Measurements from ENCODE around the gene CALCB. TPM values are rescaled to one million over a fixed set of nuclear protein-coding genes. Genes with fewer than 3 reads are reported as not detected.

The CALCB gene
- polyA plus RNA-seq, 6 donors from 2014 or later = 0.13 to 0.32 (median 0.17) TPM; not detected in 2

DNA sequence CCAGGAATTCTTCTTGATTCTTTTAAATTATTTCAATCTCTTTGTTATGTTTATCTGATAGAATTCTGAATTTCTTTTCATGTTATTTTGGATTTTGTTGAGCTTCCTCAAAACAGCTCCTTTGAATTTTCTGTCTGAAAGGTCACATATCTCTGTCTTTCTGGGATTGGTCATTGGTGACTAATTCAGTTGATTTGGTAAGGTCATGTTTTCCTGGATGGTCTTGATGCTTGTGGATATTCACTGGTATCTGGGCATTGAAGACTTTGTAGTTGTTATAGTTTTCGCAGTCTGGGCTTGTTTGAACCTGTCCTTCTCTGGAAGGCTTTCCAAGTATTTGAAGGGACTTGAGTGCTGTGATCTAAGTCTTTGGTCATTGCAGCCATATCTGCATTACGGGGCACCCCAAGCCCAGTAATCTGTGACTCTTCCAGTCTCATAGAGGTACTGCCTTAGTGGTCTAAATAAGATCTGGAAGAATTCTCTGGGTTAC is 22.4 kb downstream of the CALCB start:
- no peaks in the 10 kb centered on the region for H3K9me3 Mint-ChIP-seq
- H3K27me3 Mint-ChIP-seq = peaks cover 29 to 39% (median 30%) of the 10 kb centered on the region in 3 donors
- ATAC-seq (ENCODE audit: low read depth in 2 of 2) (no peak), DNase-seq (no peak)
- no peaks in the 10 kb centered on the region for H3K36me3 Mint-ChIP-seq
- peaks cover 0 to 9% (median 9%) of the 10 kb centered on the region in 3 donors for H3K4me1 Mint-ChIP-seq
- H3K4me3 Mint-ChIP-seq = no peak overlapping the region
- no peak overlapping the region for H3K27ac Mint-ChIP-seq

GRCh38 chr11:15097411-15097810 is 24.0 kb downstream of the CALCB start:
- no peak for ATAC-seq (ENCODE audit: low read depth in 2 of 2)
- DNase-seq = no peak
- Mint-ChIP-seq H3K36me3 (no peaks in the 10 kb centered on the region), H3K27me3 (peaks cover 29 to 42% (median 30%) of the 10 kb centered on the region in 3 donors), H3K27ac (no peak overlapping the region), H3K9me3 (no peaks in the 10 kb centered on the region), H3K4me1 (peaks cover 0 to 9% (median 8%) of the 10 kb centered on the region in 3 donors), H3K4me3 (no peak overlapping the region)

GRCh38 chr11:15099267-15099666 is 25.9 kb downstream of the CALCB start:
- Mint-ChIP-seq H3K27me3 (peaks cover 29 to 42% (median 30%) of the 10 kb centered on the region in 3 donors), H3K4me1 (peaks cover 0 to 4% (median 0%) of the 10 kb centered on the region in 3 donors)
- no peak for ATAC-seq (ENCODE audit: low read depth in 2 of 2)

DNA sequence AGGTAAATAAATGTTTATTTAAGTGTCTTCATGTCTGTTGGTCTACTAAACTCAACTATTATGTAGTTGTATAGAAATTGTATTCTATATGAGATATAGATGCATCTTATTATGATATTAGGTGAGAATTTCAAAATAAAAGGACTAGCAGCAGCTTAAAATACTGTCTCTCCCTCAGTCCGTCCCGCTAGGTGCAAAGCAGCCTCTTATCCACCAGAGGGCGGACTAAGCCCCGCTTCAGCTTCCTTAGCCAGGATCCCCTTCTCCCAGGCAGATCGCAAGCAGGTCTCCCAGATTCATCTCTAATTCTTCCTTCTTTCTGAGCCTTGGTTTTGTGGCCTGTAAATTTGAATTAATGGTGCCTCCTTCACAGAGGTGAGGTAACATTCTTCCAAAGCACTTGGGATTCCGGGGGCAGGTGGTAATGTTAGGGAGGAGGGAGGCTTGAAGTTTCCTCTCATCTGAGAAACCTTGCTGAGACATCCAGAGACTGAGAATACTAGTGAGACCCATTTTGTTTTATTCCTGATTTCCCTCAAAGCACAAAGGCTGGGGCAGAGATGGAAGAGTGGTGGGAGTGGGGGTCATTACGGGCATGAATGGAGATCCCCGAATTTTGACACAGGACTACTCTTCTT is 27.8 kb downstream of the CALCB start:
- DNase-seq = peak; percentile 45
- H3K27me3 Mint-ChIP-seq = peaks cover 29 to 39% (median 30%) of the 10 kb centered on the region in 3 donors
- peaks cover 5 to 12% (median 6%) of the 10 kb centered on the region in 3 donors for H3K4me1 Mint-ChIP-seq
- peak overlapping the region in 1 of 6 donors; percentile 73 for H3K27ac Mint-ChIP-seq
- ATAC-seq (ENCODE audit: low read depth in 2 of 2) = peak; percentile 50 to 66
- H3K4me3 Mint-ChIP-seq = no peak overlapping the region
- H3K9me3 Mint-ChIP-seq = peaks cover 5 to 22% (median 18%) of the 10 kb centered on the region in 7 donors
- H3K36me3 Mint-ChIP-seq = peaks cover 0 to 8% of the 10 kb centered on the region in 2 donors

More at GRCh38 chr11:15099267-15099666, 25.9 kb downstream of the CALCB start:
- H3K9me3 Mint-ChIP-seq = peaks cover 5 to 18% (median 16%) of the 10 kb centered on the region in 7 donors
- H3K4me3 Mint-ChIP-seq = no peak overlapping the region
- no peak overlapping the region for H3K27ac Mint-ChIP-seq
- DNase-seq = no peak
- peaks cover 0 to 8% of the 10 kb centered on the region in 2 donors for H3K36me3 Mint-ChIP-seq

- ATAC-seq (ENCODE audit: low read depth in 2 of 2) (no peak), DNase-seq (no peak)
- H3K4me3 Mint-ChIP-seq = no peak overlapping the region
- peaks cover 5 to 22% (median 18%) of the 10 kb centered on the region in 7 donors for H3K9me3 Mint-ChIP-seq
- H3K36me3 Mint-ChIP-seq = peaks cover 0 to 8% of the 10 kb centered on the region in 2 donors
- H3K27me3 Mint-ChIP-seq = peaks cover 12 to 13% (median 12%) of the 10 kb centered on the region in 3 donors
- peaks cover 22 to 42% (median 31%) of the 10 kb centered on the region in 3 donors for H3K4me1 Mint-ChIP-seq
- peak overlapping the region in 1 of 6 donors; percentile 37 for H3K27ac Mint-ChIP-seq
These were observed 30.8 kb downstream of the CALCB start for GRCh38 chr11:15104166-15104565.

DNA sequence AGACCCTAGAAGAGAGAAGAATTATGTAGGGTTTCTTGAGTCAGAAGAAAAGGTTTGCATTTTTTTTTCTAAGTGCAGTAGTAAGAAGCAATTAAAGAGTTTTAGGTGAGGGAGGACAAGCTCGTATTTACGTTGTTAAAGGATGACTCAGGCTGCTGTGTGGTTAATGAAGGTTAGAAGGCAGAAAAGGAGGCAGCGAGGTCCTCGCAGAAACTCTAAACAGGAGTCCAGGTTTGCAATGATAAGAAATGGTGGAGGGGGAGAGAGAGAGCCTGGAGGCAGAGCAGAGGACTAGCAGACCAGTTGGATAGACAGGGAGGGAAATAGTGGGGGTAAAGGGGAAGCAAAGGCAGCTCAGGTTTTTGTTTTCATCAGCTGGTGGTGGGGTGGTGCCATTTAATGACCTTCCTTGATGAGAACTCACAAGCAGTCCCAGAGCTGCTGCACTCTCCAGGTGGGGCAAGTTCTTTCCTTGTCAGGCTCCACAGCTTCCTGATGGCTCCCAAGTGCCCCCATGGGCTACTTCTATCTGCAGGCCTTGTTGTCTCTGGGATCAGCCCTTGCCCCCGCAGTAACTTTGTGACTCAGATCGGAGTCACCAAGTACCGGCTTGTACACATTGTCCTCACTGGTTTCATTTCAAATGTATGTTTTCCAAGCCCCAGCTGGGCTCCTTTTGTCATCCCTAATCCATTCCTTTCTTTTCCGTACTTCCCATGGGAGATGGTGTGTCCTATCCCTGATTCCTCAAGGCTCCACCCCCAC is 33.0 kb downstream of the CALCB start:
- Mint-ChIP-seq H3K4me3 (peak overlapping the region in 1 of 8 donors; percentile 3), H3K9me3 (peaks cover 5 to 22% (median 18%) of the 10 kb centered on the region in 7 donors), H3K4me1 (peaks cover 34 to 60% (median 49%) of the 10 kb centered on the region in 3 donors), H3K36me3 (peaks cover 0 to 8% of the 10 kb centered on the region in 2 donors), H3K27ac (peak overlapping the region in 4 of 6 donors; percentile 4 to 67 (median 28)), H3K27me3 (peaks cover 0 to under 1% (median 0%) of the 10 kb centered on the region in 3 donors)
- DNase-seq (no peak), ATAC-seq (ENCODE audit: low read depth in 2 of 2) (no peak)

GRCh38 chr11:15107730-15108515 is 34.5 kb downstream of the CALCB start:
- H3K9me3 Mint-ChIP-seq = peaks cover 4 to 17% (median 15%) of the 10 kb centered on the region in 7 donors
- peak overlapping the region in 3 of 8 donors; percentile 4 to 54 (median 26) for H3K4me3 Mint-ChIP-seq
- peaks cover 48 to 74% (median 62%) of the 10 kb centered on the region in 3 donors for H3K4me1 Mint-ChIP-seq

GRCh38 chr11:15108592-15109130 is 35.3 kb downstream of the CALCB start:
- Mint-ChIP-seq H3K27me3 (peaks cover 0 to 3% (median 0%) of the 10 kb centered on the region in 3 donors), H3K4me3 (peak overlapping the region in 4 of 8 donors; percentile 2 to 54 (median 10)), H3K4me1 (peaks cover 56 to 81% (median 70%) of the 10 kb centered on the region in 3 donors), H3K27ac (peak overlapping the region in 4 of 6 donors; percentile 1 to 70 (median 18)), H3K9me3 (peaks cover under 1 to 13% (median 7%) of the 10 kb centered on the region in 7 donors), H3K36me3 (peaks cover 0 to 3% of the 10 kb centered on the region in 2 donors)
- no peak for ATAC-seq (ENCODE audit: low read depth in 2 of 2)
- no peak for DNase-seq

More at GRCh38 chr11:15107730-15108515, 34.5 kb downstream of the CALCB start:
- Mint-ChIP-seq H3K27me3 (no peaks in the 10 kb centered on the region), H3K27ac (peak overlapping the region in 4 of 6 donors; percentile 1 to 70 (median 18)), H3K36me3 (peaks cover 0 to 8% of the 10 kb centered on the region in 2 donors)
- DNase-seq (peak; percentile 28), ATAC-seq (ENCODE audit: low read depth in 2 of 2) (peak; percentile 60 to 71)

- Mint-ChIP-seq H3K27ac (peak overlapping the region in 1 of 6 donors; percentile 27), H3K4me3 (no peak overlapping the region), H3K27me3 (peaks cover under 1 to 4% (median 1%) of the 10 kb centered on the region in 3 donors), H3K36me3 (no peaks in the 10 kb centered on the region), H3K4me1 (peaks cover 65 to 88% (median 79%) of the 10 kb centered on the region in 3 donors), H3K9me3 (peaks cover 0 to 6% (median 0%) of the 10 kb centered on the region in 7 donors)
- no peak for DNase-seq
- no peak for ATAC-seq (ENCODE audit: low read depth in 2 of 2)
These were observed 36.2 kb downstream of the CALCB start for GRCh38 chr11:15109602-15110001.

GRCh38 chr11:15111215-15111614 is 37.8 kb downstream of the CALCB start:
- DNase-seq = no peak
- ATAC-seq (ENCODE audit: low read depth in 2 of 2) = no peak
- Mint-ChIP-seq H3K4me3 (no peak overlapping the region), H3K27me3 (peaks cover 10 to 12% (median 12%) of the 10 kb centered on the region in 3 donors), H3K27ac (peak overlapping the region in 4 of 6 donors; percentile 62 to 90 (median 72)), H3K4me1 (peaks cover 69 to 90% (median 83%) of the 10 kb centered on the region in 3 donors), H3K36me3 (peaks cover 0 to under 1% of the 10 kb centered on the region in 2 donors), H3K9me3 (peaks cover 0 to 3% (median 0%) of the 10 kb centered on the region in 7 donors)

- Mint-ChIP-seq H3K4me1 (peaks cover 70 to 87% (median 83%) of the 10 kb centered on the region in 3 donors), H3K36me3 (peaks cover 0 to 4% of the 10 kb centered on the region in 2 donors), H3K27ac (peak overlapping the region; percentile 62 to 90 (median 74)), H3K9me3 (peaks cover 0 to 3% (median 0%) of the 10 kb centered on the region in 7 donors), H3K27me3 (peaks cover 12 to 22% (median 21%) of the 10 kb centered on the region in 3 donors), H3K4me3 (peak overlapping the region in 4 of 8 donors; percentile 32 to 77 (median 52))
- no peak for DNase-seq
- no peak for ATAC-seq (ENCODE audit: low read depth in 2 of 2)
These were observed 38.7 kb downstream of the CALCB start for GRCh38 chr11:15112131-15112541.

DNA sequence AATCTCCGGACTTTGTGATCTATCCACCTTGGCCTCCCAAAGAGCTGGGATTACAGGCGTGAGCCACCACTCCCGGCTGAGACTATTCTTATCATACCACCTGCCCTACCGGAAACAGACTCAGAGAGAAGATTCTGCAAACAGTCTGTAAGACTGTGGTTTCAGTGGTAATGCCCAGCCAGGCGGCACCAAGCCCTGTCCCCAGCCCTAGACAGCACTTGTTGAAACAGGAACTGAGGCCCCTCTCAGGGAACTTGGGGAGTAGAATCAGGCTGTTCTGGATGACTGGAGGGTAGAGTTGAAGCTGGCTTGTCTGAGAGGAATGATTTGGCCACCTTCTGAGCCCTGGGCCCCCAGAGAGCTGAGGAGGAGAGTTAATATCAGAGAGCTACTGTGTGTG is 40.0 kb downstream of the CALCB start:
- peak overlapping the region; percentile 62 to 95 (median 90) for H3K4me3 Mint-ChIP-seq
- H3K27me3 Mint-ChIP-seq = peaks cover 12 to 26% (median 22%) of the 10 kb centered on the region in 3 donors
- ATAC-seq (ENCODE audit: low read depth in 2 of 2) (peak; percentile 97 to 98), DNase-seq (peak; percentile 86)
- H3K9me3 Mint-ChIP-seq = peaks cover 0 to 3% (median 0%) of the 10 kb centered on the region in 7 donors
- H3K36me3 Mint-ChIP-seq = peaks cover 0 to 4% of the 10 kb centered on the region in 2 donors
- H3K4me1 Mint-ChIP-seq = peaks cover 64 to 80% (median 74%) of the 10 kb centered on the region in 3 donors
- peak overlapping the region; percentile 89 to 99 (median 94) for H3K27ac Mint-ChIP-seq

All from naive B cell (primary cell).